NT2/D1 (cell line): Measurements from ENCODE around the gene TNP2.

Experiments used
- DNase-seq: peaks from one replicate; pipeline ENCODE4 v3.0.0-alpha.2; 2011; ENCODE audit warnings: low read depth, low spot score
- H3K27me3 ChIP-seq: 2 replicates; pipeline ENCODE4 v1.6.0; 2011; ENCODE audit warnings: mild to moderate bottlenecking; ENCODE audit not compliant: insufficient read length, insufficient read depth
- H3K36me3 ChIP-seq: 2 replicates; pipeline ENCODE4 v1.6.1; 2011; ENCODE audit warnings: mild to moderate bottlenecking, low read length, mixed read lengths; ENCODE audit not compliant: insufficient read depth, insufficient read length
- H3K4me1 ChIP-seq: 2 replicates; pipeline ENCODE4 v1.5.1; 2011; ENCODE audit not compliant: insufficient read depth, insufficient read length
- H3K4me3 ChIP-seq: 2 replicates; pipeline ENCODE4 v1.5.1; 2011; ENCODE audit warnings: low read depth; ENCODE audit not compliant: insufficient read length
- H3K9ac ChIP-seq: 2 replicates; pipeline ENCODE4 v1.6.0; 2011; ENCODE audit warnings: low read depth; ENCODE audit not compliant: insufficient read length
- H3K9me3 ChIP-seq: 2 replicates; pipeline ENCODE4 v1.5.1; 2011; ENCODE audit warnings: mild to moderate bottlenecking, low read length; ENCODE audit not compliant: insufficient read depth
- SUZ12 ChIP-seq: IDR thresholded peaks from 2 replicates; pipeline ENCODE4 v1.6.1; 2011; ENCODE audit not compliant: insufficient read length, insufficient read depth; ENCODE audit errors: extremely low read depth
- YY1 ChIP-seq: IDR thresholded peaks from 2 replicates; pipeline ENCODE4 v1.6.1; 2011; ENCODE audit not compliant: insufficient read length, insufficient read depth
- ZNF274 ChIP-seq: IDR thresholded peaks from 2 replicates; pipeline ENCODE4 v1.6.1; 2011; ENCODE audit warnings: mild to moderate bottlenecking, low read depth, low read length

The TNP2 gene

GRCh38 chr16:11312718-11313492 lies 43.8 kb upstream of the TNP2 start:
- peaks cover 32% of the 10 kb centered on the region for H3K4me1 ChIP-seq
- H3K36me3 ChIP-seq = no peaks in the 10 kb centered on the region
- H3K4me3 ChIP-seq = no peak overlapping the region
- H3K9ac ChIP-seq = peak overlapping the region; percentile 9
- peak; percentile 54 for DNase-seq
- no peaks in the 10 kb centered on the region for H3K9me3 ChIP-seq
- H3K27me3 ChIP-seq = no peaks in the 10 kb centered on the region
- no peak for TF ChIP-seq YY1
- TF ChIP-seq ZNF274 = no peak
- no peak for TF ChIP-seq SUZ12

- Histone ChIP-seq H3K4me1 (peaks cover 26% of the 10 kb centered on the region), H3K9me3 (no peaks in the 10 kb centered on the region), H3K27me3 (no peaks in the 10 kb centered on the region), H3K36me3 (no peaks in the 10 kb centered on the region), H3K9ac (no peak overlapping the region), H3K4me3 (no peak overlapping the region)
- TF ChIP-seq YY1 = no peak
- TF ChIP-seq ZNF274 = no peak
- TF ChIP-seq SUZ12 = no peak
- DNase-seq = no peak
These were observed 42.0 kb upstream of the TNP2 start for GRCh38 chr16:11310997-11311561.

GRCh38 chr16:11310634-11310977 lies 41.5 kb upstream of the TNP2 start:
- Histone ChIP-seq H3K9ac (no peak overlapping the region), H3K36me3 (no peaks in the 10 kb centered on the region), H3K4me1 (peaks cover 26% of the 10 kb centered on the region), H3K9me3 (no peaks in the 10 kb centered on the region), H3K27me3 (no peaks in the 10 kb centered on the region), H3K4me3 (no peak overlapping the region)
- no peak for DNase-seq
- TF ChIP-seq YY1 (no peak), ZNF274 (no peak), SUZ12 (no peak)

- no peak for TF ChIP-seq YY1
- no peak for TF ChIP-seq ZNF274
- TF ChIP-seq SUZ12 = no peak
- H3K9ac ChIP-seq = no peak overlapping the region
- peaks cover 26% of the 10 kb centered on the region for H3K4me1 ChIP-seq
These were observed 40.9 kb upstream of the TNP2 start for GRCh38 chr16:11309895-11310633.

GRCh38 chr16:11308493-11309283 lies 39.6 kb upstream of the TNP2 start:
- TF ChIP-seq SUZ12 (no peak), ZNF274 (no peak), YY1 (no peak)
- Histone ChIP-seq H3K27me3 (no peaks in the 10 kb centered on the region), H3K4me3 (no peak overlapping the region), H3K9me3 (no peaks in the 10 kb centered on the region), H3K36me3 (no peaks in the 10 kb centered on the region), H3K4me1 (peaks cover 16% of the 10 kb centered on the region), H3K9ac (no peak overlapping the region)
- no peak for DNase-seq

More at GRCh38 chr16:11309895-11310633, 40.9 kb upstream of the TNP2 start:
- Histone ChIP-seq H3K9me3 (no peaks in the 10 kb centered on the region), H3K4me3 (no peak overlapping the region), H3K27me3 (no peaks in the 10 kb centered on the region), H3K36me3 (no peaks in the 10 kb centered on the region)
- no peak for DNase-seq

GRCh38 chr16:11307639-11308492 lies 38.7 kb upstream of the TNP2 start:
- Histone ChIP-seq H3K27me3 (no peaks in the 10 kb centered on the region), H3K9ac (no peak overlapping the region), H3K4me1 (peaks cover 16% of the 10 kb centered on the region), H3K4me3 (no peak overlapping the region), H3K36me3 (no peaks in the 10 kb centered on the region), H3K9me3 (no peaks in the 10 kb centered on the region)
- no peak for DNase-seq
- TF ChIP-seq YY1 (no peak), ZNF274 (no peak), SUZ12 (no peak)
